ENCODE results near the gene IQCN.

IQCN gene

DNA sequence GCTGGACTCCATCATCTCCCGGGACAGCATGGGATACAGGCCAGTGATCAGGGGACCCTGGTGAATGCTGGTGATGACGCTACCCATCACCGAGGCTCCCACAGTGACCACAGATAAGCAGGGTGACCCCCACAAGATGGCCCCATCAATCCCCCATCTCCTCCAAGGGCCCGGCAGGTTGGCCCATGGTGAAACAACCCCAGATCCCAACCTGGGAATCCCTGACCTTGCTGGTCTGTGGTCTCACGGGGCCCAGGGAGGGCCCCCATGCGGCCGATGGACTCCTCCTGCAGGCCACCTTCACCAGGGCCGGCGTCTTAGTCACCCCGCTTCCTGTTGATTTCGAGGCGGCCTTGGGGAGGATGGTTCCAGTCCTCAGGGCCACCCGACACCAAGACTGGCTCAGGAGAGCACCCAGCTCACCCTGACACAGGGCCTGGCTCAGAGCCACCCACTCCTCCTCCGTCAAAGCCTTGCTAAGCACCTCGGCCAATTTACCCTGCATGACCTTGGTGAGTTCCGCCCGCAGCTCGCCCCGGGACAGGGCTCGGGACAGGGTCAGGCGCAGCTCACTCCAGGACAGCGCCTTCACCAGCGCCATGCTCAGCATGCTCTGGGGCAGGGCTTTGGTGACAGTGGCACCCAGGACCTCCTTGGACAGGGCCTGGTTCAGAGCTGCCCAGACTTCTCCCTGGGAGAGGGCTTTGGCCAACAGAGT, 10.0 kb downstream of the IQCN start:
- no peak for DNase-seq

DNA sequence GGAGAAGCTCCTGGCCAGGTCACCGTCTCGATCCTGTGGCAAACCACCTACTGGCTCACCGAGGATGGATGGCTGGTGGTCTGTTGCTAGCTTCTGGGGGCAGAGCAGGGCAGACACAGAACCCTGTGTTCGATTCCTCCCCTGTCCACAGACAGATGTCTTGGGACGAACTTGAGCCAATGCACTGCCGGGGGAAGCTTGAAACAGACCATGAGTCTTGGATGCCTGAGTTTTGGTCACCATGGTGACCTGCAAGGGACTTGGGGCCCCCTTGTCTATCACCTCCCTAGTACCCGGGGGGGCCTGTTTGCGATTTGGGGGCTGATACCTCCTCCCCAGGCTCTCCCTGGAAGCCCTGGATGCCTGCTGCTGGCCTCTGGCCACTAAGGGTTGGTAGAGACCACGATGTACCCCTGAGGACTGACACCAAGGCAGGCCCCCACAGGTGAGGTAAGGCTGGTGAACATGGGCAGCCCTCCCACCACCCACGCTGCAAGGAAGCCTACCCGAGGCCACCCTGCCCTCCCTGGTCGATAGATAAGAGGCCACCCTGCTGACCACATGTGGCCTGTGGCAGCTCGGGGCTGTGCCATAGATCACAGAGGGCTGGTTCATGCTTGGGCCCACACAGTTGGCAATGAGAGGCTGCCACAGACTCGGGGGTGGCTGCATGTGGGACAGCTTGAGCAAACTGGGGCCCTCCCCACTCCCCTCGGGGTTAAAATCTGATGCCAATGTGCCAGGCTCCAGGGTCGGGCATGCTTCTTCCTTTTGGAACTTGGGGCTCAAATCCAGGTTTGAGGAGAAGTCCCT, 10.7 kb downstream of the IQCN start:
- no peak for DNase-seq

DNA sequence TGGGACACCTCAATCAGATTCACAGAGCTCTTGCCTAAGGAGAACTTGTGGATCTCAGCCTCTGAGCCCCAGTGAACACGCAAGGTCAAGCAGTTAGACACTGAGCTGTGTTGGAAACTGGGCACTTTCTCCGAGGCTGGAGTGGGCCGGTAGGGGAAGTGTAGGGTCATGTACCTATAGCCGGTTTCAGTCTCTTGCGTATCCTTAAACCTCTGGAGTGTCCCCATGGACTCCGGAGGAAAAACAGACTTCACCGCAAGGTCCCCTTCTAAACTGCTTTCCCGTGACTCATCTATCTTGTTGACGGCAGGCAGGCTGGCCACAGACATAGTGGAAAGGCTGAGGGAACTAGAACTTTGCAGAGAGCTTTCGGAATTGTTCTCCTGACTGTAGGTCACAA, 11.3 kb downstream of the IQCN start:
- no peak for DNase-seq

DNA sequence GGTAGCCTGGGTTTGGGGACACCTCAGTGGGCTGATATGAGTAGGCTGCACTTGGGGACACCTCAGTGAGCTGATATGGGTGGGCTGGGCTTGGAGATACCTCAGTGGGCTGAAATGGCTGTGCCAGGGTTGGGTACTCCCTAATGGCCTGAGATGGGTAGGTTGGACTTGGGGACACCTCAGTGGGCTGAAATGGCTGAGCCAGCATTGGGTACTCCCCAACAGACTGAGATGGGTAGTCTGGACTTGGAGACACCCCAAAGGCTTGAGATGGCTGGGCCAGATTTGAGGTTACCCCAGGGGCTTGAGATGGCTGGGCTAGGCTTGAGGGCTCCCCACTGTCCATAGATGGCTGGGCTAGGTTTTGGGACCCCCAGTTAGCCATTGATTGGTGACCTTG, 12.1 kb downstream of the IQCN start:
- no peak for DNase-seq

DNA sequence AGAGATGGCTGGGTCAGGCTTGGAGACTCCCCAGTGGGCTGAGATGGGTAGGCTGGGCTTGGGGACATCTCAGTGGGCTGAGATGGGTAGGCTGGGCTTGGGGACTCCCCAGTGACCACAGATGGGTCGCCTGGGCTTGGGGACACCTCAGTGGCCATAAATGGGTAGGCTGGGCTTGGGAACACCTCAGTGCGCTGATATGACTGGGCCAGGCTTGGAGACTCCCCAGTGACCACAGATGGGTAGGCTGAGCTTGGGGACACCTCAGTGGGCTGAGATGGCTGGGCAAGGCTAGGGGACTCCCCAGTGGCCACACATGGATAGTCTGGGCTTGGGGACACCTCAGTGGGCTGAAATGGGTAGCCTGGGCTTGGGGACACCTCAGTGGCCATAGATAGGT, 12.8 kb downstream of the IQCN start:
- DNase-seq = no peak

DNA sequence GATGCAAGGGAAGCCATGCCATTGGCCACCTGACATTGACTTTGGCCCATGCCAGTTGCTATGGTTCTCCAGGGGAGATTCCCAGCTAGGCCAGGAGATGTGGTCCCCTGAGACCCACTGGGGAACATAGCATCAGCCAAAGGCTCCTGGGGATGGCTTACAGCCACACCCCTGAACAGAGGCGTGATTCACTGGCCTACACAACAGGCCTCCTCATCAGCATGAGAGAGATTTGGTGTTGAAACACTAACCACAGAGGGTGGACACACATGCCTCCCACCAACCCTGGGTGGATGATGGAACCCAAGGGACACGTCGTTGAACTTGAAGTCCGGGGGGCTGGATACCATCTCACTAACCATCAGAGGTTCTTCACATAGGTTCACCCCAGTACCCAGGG, 14.4 kb downstream of the IQCN start:
- peak; percentile 9 to 54 for DNase-seq

DNA sequence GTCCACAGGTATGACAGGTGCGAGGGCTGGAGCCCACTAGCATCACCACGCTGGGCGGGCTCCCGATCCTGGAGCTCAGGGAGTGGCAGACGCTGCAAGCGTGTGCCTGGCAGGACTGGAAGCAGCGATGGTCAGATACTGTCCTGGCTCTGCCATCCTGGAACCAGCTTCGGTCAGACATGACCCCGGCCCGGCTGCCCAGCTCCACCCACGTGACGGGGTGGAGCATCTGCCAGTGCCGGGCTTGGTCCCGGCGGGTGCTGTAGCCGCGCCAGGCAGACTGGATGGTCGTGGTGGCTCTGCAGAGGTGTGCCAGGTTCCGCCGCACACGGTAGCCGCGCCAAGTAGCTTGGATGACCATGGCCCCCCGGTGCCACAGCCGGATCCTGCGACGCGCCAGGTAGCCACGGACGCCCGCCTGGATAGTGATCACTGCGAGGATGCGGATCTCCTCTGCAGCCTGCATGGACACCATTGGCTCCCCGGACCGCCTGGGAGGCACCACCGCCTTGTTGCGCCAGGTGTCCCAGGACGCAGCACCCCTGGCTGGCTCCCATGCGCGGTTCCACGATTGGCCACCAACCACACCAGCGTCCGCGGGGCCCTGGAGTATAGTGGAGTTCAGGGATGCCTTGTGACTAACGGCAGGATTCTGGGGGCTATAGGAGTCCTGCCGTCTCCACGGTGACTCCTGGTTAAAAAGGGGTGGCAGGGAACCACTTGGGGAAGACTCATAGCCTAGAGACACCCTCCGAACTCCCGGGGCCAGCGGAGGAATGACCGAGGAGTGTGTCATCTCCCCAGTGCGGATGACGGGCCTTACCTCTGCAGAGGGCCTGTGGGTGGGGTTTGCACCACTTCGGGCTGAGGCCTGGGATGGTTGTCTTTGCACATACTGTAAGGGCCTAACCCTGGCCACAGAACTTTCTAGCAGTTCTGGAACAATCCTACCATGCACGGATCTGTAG, 16.5 kb downstream of the IQCN start:
- no peak for DNase-seq

DNA sequence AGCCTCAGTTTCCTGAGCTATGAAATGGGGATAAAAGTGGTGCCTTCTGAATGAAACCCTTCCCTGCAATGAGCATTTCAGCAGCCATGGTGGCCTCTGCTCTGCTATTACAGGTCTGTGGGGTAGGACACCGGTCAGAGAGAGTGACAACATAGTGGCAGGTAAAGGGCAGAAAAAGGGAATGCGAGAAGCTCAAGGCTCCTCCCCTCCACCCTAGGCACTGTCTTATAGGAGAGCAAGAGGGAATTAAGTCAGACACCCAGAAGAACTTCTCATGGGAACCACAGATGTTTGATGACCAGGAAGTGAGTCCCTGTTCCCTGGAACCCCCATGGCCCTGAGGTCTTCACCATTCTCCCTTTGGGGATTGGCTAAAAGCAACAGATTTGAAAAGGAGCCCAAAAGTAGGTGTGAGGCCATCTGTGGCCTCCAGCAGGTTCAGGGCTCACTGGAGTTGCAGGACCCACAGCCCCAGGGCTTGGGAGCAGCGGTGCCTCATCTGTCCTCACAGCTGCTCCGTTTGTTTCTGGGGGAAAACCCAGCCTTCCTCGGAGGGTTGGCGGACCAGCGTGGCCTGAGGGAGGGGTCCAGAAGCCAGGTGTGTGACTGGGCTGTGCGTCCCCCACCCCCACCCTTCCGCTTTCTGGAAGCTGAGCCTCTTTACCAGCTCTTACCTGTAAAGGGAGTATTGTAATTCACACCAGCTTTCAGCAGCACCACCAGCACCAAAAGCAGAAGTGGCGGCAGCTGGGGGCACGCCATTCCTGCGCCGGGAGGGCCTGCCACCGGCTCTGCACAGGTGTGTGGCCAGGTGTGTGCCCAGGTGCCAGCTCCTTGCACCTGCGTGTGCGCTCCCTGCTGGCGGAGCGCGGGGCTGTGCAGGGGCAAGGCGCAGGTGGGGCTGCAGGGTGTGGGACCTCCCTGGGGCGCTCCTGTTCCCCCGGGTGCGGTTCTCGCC, 19.4 kb downstream of the IQCN start:
- DNase-seq = no peak

DNA sequence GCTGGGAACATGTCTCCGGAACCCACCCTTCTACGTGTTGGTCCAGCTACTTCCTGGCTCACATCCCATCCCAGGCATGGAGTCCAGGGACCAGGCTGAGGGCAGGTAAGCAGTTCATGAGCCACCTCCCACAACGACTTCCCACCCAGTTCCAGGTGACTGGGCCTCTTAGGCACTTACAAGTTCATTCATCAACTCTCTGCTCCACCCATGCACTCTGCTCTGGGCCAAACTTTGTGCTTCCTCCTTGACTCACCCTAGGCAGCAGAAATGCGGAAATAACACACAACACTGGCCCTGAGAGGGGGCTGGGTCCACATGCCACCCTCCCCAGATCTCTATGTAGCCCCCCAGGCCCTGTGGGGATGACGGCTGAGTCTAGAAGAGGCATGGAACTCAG, 20.5 kb downstream of the IQCN start:
- no peak for DNase-seq

DNA sequence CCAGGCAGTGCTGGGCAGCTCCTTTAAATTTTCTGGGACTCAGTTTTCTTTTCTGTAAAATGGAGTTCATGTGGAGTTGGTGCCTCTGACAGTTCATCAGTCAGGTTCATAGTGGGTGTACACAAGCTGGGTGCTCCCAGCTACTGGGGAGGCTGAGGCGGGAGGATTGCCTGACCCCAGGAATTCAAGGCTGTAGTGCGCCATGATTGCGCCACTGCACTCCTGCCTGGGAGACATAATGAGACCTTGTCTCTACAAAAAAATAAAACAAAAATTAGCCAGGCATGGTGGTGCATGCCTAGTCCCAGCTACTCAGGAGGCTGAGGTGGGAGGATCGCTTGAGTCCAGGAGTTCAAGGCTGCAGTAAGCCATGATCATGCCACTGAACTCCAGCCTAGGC, 21.1 kb downstream of the IQCN start:
- DNase-seq = no peak

DNA sequence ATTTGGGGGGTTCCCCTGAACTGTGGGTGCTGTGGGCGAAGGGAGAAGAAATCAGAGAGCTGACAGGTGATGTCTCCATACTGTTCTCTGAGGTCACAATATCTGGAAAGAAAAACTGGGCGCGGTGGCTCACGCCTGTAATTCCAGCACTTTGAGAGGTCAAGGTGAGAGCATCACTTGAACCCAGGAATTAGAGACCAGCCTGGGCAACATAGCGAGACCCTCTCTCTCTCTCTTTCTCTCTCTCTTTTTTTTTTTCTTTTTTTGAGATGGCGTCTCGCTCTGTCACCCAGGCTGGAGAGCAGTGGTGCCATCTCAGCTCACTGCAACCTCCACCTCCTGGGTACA, 21.9 kb downstream of the IQCN start:
- no peak for DNase-seq

DNA sequence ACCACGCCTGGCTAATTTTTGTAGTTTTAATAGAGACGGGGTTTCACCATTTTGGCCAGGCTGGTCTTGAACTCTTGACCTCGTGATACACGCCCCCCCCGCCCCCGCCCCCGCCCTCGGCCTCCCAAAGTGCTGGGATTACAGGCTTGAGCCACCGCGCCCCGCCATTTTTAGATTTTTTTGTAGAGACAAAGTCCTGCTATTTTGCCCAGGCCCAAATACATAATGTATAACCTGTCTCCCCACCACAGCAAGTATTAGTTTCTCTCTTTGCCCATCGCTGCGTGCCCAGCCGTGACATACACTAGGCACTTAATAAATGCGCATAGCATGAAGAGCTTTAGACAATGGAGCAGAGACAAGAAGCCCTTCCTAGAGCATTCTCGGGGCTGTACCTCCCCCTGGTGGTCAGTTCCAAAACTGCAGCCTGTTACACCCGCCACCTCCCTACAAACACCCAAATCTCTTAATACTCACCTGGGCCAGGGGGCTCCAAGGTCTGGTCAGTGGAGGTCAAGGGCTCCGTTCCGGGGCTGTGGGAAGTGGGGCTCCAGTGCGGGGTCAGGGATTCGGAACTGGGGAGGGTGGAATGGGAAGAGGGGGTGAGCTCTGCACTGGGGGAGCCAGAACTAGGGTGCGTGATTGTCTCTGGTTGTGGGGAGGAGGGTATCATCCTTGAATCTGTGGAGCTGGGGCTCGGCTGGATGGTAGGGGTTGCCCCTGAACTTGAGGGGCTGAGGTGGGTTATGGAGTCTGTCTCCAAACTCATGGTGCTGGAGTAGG, 22.5 kb downstream of the IQCN start:
- DNase-seq = peak; percentile 71 to 81

DNA sequence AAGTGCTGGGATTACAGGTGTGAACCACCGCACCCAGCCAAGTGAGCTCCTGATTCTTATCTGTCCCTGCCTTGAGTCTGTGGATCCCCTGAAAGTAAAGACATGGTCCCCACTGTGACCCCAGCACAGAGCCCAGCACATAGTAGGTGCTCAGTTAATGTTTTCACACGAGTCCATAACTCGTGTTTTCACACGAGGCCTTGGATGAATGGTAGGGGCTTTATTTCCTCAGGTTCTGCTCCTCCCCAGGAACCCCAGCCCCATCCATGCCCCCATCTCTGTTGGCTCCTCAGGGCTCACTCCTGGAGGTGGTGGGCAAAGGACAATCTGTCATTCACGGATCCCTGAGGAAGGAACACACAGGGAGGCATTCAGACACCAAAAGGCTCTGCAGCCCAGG, 24.4 kb downstream of the IQCN start:
- no peak for DNase-seq

DNA sequence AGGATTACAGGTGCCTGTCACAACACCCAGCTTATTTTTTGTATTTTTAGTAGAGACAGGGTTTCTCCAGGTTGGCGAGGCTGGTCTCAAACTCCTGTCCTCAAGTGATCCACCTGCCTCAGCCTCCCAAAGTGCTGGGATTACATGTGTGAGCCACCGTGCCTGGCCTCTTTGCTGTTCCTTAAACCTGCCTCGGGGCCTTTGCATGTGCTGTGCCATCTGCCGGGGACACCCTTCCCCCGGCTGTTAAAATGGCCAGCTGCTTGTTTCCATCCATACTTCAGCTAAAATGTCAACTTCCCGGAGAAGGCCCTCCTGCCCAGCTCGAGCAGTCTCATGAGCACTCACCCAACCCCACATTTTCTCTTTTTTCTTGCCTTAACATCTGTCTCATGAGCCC, 29.0 kb downstream of the IQCN start:
- no peak for DNase-seq

DNA sequence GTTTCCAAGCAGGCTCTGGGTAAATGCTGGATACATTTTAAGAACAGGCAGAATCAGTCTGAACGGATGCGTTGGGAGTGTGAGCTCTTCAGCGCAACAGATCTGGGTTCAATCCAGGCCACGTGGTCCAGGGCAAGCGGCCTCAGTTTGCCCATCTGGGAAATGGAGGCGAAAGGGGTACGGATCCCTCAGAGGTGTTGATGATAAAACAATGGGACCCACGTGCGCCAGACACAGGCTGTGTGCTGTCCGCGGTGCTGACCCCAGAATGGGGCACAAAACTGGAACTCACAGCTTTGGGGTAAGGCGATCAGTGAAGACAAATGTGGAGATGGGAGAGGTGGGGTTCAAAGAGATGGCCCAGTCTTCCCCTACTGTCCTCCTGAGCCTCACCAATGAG, 34.9 kb downstream of the IQCN start:
- DNase-seq = no peak

DNA sequence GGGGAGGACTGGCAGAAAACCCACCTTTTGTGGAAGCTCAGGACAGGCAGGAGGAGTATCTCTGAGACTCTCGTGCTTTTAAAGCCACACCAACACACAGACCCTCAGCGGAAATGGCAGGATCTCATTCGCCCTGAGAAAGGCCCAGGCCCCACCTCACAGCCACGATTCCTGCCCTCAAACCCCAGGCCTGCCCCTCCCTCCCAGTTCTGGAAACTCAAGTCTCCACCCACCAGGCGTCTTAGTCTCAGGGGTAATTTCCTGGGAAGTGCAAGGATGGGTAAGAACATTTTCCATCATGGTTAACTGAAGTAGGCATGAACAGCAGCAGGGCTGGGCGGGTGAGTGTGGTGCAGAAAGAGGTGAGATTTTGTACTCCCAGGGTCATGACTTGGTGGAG, 40.1 kb downstream of the IQCN start:
- no peak for DNase-seq

DNA sequence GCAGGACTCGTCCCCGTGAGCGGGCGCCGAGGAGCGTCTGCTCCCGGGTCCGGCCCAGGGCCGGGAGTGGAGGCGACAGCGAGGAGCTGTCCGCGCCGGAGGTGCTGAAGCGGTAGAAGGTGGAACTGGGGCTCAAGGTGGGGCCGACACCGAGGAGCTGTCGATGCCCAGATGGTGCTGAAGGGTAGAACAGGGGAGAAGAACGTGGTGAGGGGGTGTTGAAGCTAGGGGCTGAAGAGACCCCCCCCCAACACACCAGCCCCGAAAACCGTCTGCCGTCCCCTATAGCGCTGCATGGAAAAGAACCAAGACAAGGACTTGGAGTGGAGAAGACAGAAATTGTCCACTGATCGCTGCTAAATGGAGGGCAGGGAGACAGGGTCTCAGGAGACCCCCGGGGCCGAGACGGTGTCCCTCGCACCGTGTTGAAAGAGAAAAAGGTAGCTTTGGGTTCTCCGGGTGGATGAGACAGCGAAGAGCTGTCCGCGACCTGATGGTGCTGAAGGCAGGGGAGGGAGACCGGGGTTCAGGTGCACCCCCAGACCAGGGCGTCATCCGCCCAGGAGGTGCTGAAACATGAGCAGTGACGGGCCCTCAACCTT, 40.9 kb downstream of the IQCN start:
- peak; percentile 26 to 50 for DNase-seq

DNA sequence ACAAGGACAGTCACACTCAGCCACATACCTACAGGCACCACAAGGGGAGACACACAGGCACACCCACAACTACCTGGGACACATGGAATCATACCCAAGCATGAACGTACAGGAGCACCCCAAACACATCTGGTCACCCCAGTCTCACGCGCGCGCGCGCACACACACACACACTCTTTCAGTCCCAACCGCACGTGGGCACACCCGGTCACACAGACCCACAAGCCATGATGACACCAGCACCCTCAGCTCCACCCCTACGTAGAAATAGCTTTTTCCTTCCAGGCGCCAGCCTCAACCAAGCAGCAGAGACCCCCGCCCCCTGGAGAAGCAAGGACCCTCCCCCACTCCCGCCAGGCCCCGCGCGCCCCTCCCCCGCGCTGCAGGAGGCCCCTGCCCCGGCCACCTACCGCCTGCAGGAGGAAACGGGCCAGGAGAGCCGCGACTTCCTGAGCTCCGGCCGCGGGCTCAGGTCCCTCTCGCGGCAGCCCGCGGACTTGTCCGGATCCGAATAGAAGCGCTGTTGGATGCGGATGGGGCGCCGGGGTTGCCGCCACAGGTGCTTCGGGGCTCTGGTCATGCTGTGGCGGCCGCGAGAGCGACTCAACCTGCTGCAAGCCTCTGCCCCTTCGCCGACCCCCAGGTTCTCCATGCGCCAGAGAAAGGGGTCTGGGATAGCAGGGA, 41.6 kb downstream of the IQCN start:
- peak in 1 of 2 donors; percentile 18 for DNase-seq

DNA sequence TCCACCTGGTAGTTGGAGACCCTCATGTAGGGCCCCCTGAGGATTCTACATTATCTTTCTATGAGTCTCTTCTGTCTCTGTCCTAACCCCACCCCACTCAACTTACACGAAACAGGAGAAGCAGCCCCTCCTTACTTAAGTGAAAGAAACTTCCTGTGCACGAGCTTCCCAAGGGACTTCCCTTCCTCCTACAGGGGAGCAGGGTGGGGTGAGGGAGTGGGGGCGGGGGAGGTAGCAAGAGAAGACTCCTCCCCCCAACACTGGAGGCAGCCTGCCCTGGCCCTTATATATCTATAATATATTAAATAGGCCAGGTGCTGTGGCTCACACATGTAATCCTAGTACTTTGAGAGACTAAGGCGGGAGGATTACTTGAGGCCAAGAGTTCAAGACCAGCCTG, 42.5 kb downstream of the IQCN start:
- peak; percentile 11 to 47 for DNase-seq

All from inflammatory macrophage (primary cell).